ENCODE measurements around the gene ABHD2. TPM values are rescaled to one million over a fixed set of nuclear protein-coding genes. Genes with fewer than 3 reads are reported as not detected.

ABHD2 gene
- total RNA-seq, 1 donor from 2014 or later: 53.1 TPM

DNA sequence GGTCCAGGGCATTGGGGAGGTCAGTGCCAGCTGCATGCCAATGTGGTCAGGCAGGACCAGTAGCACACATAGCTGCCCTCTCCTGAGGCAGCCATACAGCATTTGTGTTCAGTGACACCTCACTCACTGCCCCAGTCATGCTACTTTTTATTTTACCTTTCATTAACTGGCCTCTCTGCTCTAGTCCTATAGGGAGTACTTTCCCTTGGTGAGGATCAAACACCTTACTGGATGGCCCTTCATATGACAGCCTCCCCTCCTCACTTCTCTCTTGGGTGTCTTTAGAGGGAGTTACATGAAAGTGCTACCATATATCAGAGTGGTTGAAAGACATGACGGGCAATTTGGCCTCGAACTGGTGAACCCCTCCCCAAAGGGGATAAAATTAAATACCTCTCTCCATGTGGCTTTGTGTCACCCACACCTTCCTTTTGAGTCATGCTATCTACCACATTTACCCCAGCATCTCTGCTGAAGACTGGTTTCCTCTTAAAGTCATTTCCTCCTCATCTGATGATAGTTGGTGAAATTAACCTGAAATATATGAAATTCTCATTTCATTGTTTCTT, 115.5 kb downstream of the ABHD2 start:
- Mint-ChIP-seq H3K27me3 (peaks cover 5% of the 10 kb centered on the region), H3K9me3 (ENCODE audit: low read depth) (no peaks in the 10 kb centered on the region), H3K4me1 (ENCODE audit: low read depth) (peaks cover 19% of the 10 kb centered on the region), H3K27ac (no peak overlapping the region), H3K36me3 (ENCODE audit: insufficient read depth) (peaks cover 1% of the 10 kb centered on the region), H3K4me3 (ENCODE audit: low read depth) (no peak overlapping the region)
- DNase-seq (ENCODE audit: low spot score, unreplicated experiment): no peak
- TF ChIP-seq CTCF (IDR thresholded peaks at IDR 0.05; ENCODE audit: unreplicated experiment): no peak

DNA sequence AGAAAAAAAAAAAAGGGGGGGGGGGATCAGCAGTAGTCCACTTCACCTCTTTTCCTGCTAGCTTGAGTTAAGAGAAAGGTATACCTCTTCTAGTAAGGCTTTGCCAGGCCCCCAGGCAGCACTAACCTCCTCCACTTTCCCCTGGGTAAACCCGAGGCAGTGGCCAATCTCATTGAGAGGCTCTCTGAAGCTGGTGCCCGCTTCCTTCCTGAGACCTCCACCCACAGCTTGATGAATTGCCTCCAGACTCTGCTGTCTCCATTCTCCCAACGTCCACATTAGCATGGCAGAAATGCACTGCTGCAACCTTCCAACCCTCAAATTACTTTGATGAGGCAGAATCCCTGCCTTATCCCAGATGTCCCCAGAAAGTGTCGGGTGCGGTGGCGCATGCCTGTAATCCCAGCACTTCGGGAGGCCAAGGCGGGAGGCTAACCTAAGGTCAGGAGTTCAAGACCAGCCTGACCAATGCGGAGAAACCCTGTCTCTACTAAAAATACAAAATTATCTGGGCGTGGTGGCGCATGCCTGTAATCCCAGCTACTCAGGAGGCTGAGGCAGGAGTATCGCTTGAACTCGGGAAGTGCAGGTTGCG, 117.8 kb downstream of the ABHD2 start:
- Mint-ChIP-seq H3K4me1 (ENCODE audit: low read depth) (peaks cover 2% of the 10 kb centered on the region), H3K27me3 (peaks cover 5% of the 10 kb centered on the region), H3K27ac (no peak overlapping the region), H3K9me3 (ENCODE audit: low read depth) (no peaks in the 10 kb centered on the region), H3K4me3 (ENCODE audit: low read depth) (no peak overlapping the region), H3K36me3 (ENCODE audit: insufficient read depth) (peaks cover 1% of the 10 kb centered on the region)
- no peak for TF ChIP-seq CTCF (IDR thresholded peaks at IDR 0.05; ENCODE audit: unreplicated experiment)
- no peak for DNase-seq (ENCODE audit: low spot score, unreplicated experiment)

GRCh38 chr15:89206908-89207331, 118.7 kb downstream of the ABHD2 start:
- DNase-seq (ENCODE audit: low spot score, unreplicated experiment): peak; percentile 71
- H3K9me3 Mint-ChIP-seq (ENCODE audit: low read depth): no peaks in the 10 kb centered on the region
- no peak overlapping the region for H3K4me3 Mint-ChIP-seq (ENCODE audit: low read depth)

GRCh38 chr15:89208256-89208655, 120.0 kb downstream of the ABHD2 start:
- H3K9me3 Mint-ChIP-seq (ENCODE audit: low read depth): no peaks in the 10 kb centered on the region
- H3K36me3 Mint-ChIP-seq (ENCODE audit: insufficient read depth): no peaks in the 10 kb centered on the region
- TF ChIP-seq CTCF (IDR thresholded peaks at IDR 0.05; ENCODE audit: unreplicated experiment): no peak
- no peaks in the 10 kb centered on the region for H3K4me1 Mint-ChIP-seq (ENCODE audit: low read depth)
- peaks cover 5% of the 10 kb centered on the region for H3K27me3 Mint-ChIP-seq
- H3K27ac Mint-ChIP-seq: no peak overlapping the region
- DNase-seq (ENCODE audit: low spot score, unreplicated experiment): no peak
- H3K4me3 Mint-ChIP-seq (ENCODE audit: low read depth): no peak overlapping the region

More at GRCh38 chr15:89206908-89207331, 118.7 kb downstream of the ABHD2 start:
- H3K27ac Mint-ChIP-seq: no peak overlapping the region
- peak; percentile 99 for TF ChIP-seq CTCF (IDR thresholded peaks at IDR 0.05; ENCODE audit: unreplicated experiment)
- H3K36me3 Mint-ChIP-seq (ENCODE audit: insufficient read depth): no peaks in the 10 kb centered on the region
- H3K27me3 Mint-ChIP-seq: peaks cover 5% of the 10 kb centered on the region
- H3K4me1 Mint-ChIP-seq (ENCODE audit: low read depth): no peaks in the 10 kb centered on the region

DNA sequence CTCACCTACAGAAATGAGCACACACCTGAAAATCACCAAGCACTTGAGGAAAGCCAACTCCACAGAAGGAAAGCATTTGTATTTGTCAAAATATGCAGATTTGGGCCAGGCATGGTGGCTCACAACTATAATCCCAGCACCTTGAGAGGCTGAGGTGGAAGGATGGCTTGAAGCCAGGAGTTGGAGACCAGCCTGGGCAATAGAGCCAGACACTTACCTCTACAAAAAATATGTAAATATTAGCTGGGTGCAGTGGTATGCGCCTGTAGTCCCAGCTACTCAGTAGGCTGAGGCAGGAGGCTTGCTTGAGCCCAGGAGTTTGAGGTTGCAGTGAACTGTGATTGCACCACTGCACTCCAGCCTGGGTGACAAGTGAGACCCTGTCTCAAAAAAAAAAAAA, 120.8 kb downstream of the ABHD2 start:
- Mint-ChIP-seq H3K27me3 (peaks cover 5% of the 10 kb centered on the region), H3K27ac (no peak overlapping the region), H3K4me3 (ENCODE audit: low read depth) (no peak overlapping the region), H3K9me3 (ENCODE audit: low read depth) (no peaks in the 10 kb centered on the region), H3K4me1 (ENCODE audit: low read depth) (no peaks in the 10 kb centered on the region), H3K36me3 (ENCODE audit: insufficient read depth) (no peaks in the 10 kb centered on the region)
- no peak for DNase-seq (ENCODE audit: low spot score, unreplicated experiment)
- TF ChIP-seq CTCF (IDR thresholded peaks at IDR 0.05; ENCODE audit: unreplicated experiment): no peak

All from progenitor cell of endocrine pancreas (in vitro differentiated cells).